H1 (cell line): Measurements from ENCODE around the gene PDZRN4. TPM values are rescaled to one million over a fixed set of nuclear protein-coding genes. Genes with fewer than 3 reads are reported as not detected.

Experiments
- CTCF ChIA-PET: fragments of 300-600 bp; sonication (Branson Sonifier 250); formaldehyde crosslinking; loops from one replicate; lab custom pipeline; 2021; ENCODE audit not compliant: partially characterized antibody; lab: Charles Lee
- POLR2A ChIA-PET: fragments of 300-600 bp; sonication (Branson Sonifier 250); formaldehyde crosslinking; loops from one replicate; lab custom pipeline; 2021; ENCODE audit warnings: inconsistent platforms; ENCODE audit not compliant: partially characterized antibody; lab: Charles Lee
- DNase-seq, 2 experiments: peaks; one replicate each; pipeline versions ENCODE4 v3.0.0 to v3.0.0-alpha.2; 2010 to 2022; ENCODE audit warnings: low spot score in 2 of 2, low read depth in 1 of 2, mixed read lengths in 1 of 2
- FAIRE-seq: peaks from 2 replicates; lab custom pipeline; 2011; peaks lifted over from hg19 to GRCh38; lab: Jason Lieb, UNC
- H2AFZ ChIP-seq: 2 replicates; pipeline ENCODE4 v1.8.1; 2012; ENCODE audit warnings: low read length, inconsistent platforms
- H2AK5ac ChIP-seq: 2 replicates; pipeline ENCODE4 v1.6.1; 2013; ENCODE audit warnings: low read depth, low read length
- H2BK120ac ChIP-seq: replicated peaks from 2 replicates; pipeline ENCODE3; 2013; ENCODE audit warnings: low read depth, low read length, inconsistent platforms
- H2BK12ac ChIP-seq: 2 replicates; pipeline ENCODE4 v1.6.1; 2013; ENCODE audit warnings: low read depth, low read length
- H2BK15ac ChIP-seq: 2 replicates; pipeline ENCODE4 v1.6.1; 2013; ENCODE audit warnings: low read length
- H2BK20ac ChIP-seq: 2 replicates; pipeline ENCODE4 v1.6.1; 2013; ENCODE audit warnings: low read length
- H2BK5ac ChIP-seq: 2 replicates; pipeline ENCODE4 v1.6.1; 2013; ENCODE audit warnings: low read depth, low read length
- H3K14ac ChIP-seq: 2 replicates; pipeline ENCODE4 v1.6.1; 2013; ENCODE audit warnings: inconsistent platforms; ENCODE audit not compliant: insufficient read length
- H3K18ac ChIP-seq: 2 replicates; pipeline ENCODE4 v1.6.1; 2013; ENCODE audit warnings: low read length; ENCODE audit errors: extremely low read depth
- H3K23ac ChIP-seq: 2 replicates; pipeline ENCODE4 v1.6.1; 2013; ENCODE audit warnings: inconsistent platforms; ENCODE audit not compliant: insufficient read length
- H3K23me2 ChIP-seq: 2 replicates; pipeline ENCODE4 v1.6.1; 2013; ENCODE audit warnings: low read depth, low read length
- H3K27ac ChIP-seq: 2 replicates; pipeline ENCODE4 v1.6.1; 2011; ENCODE audit warnings: low read depth, low read length, inconsistent platforms
- H3K27me3 ChIP-seq, 4 experiments: replicated peaks in 1 of 4; 1 replicate in 1 of 4; 2 replicates in 3 of 4; pipeline versions ENCODE4 v1.6.1 to v1.8.1; 2011 to 2013; ENCODE audit warnings: low read length in 3 of 4, mild to moderate bottlenecking in 3 of 4, inconsistent platforms in 2 of 4, mixed read lengths in 2 of 4, moderate library complexity in 1 of 4; ENCODE audit not compliant: control insufficient read depth in 3 of 4, insufficient read depth in 3 of 4; ENCODE audit errors: extremely low read depth in 1 of 4
- H3K36me3 ChIP-seq, 4 experiments: 2 replicates each; pipeline versions ENCODE4 v1.6.1 to v1.8.1; 2011 to 2013; ENCODE audit warnings: mild to moderate bottlenecking in 4 of 4, low read length in 3 of 4, moderate library complexity in 2 of 4, control low read depth in 1 of 4, inconsistent platforms in 1 of 4; ENCODE audit not compliant: insufficient read depth in 4 of 4, control insufficient read depth in 2 of 4
- H3K4ac ChIP-seq: replicated peaks from 2 replicates; pipeline ENCODE3; 2013; ENCODE audit warnings: low read length, low read depth, mixed read lengths, inconsistent platforms; ENCODE audit not compliant: insufficient read length
- H3K4me1 ChIP-seq, 4 experiments: replicated peaks in 1 of 4; 1 replicate in 1 of 4; 2 replicates in 3 of 4; pipeline versions ENCODE4 v1.6.1 to v1.8.1; 2011 to 2013; ENCODE audit warnings: low read length in 3 of 4, inconsistent platforms in 2 of 4, mixed read lengths in 1 of 4; ENCODE audit not compliant: insufficient read depth in 4 of 4, control insufficient read depth in 3 of 4
- H3K4me2 ChIP-seq, 2 experiments: 2 replicates each; pipeline versions ENCODE4 v1.6.1 to v1.8.1; 2011 to 2013; ENCODE audit warnings: low read depth in 2 of 2, low read length in 2 of 2, control low read depth in 1 of 2, inconsistent platforms in 1 of 2, mild to moderate bottlenecking in 1 of 2; ENCODE audit not compliant: insufficient read depth in 1 of 2
- H3K4me3 ChIP-seq, 4 experiments: fragments of 200-600, 300-600 bp in 1 of 4; sonication (generic), shearing (Covaris generic), sonication (Bioruptor Twin) in 1 of 4; 2 replicates each; pipeline versions ENCODE4 v1.5.1 to v1.8.1; 2011 to 2016; ENCODE audit warnings: low read length in 4 of 4, low read depth in 3 of 4, control low read depth in 2 of 4, inconsistent platforms in 2 of 4, mild to moderate bottlenecking in 2 of 4, mixed read lengths in 1 of 4, moderate library complexity in 1 of 4; ENCODE audit not compliant: insufficient read depth in 2 of 4; ENCODE audit errors: extremely low read depth in 1 of 4
- H3K56ac ChIP-seq: replicated peaks from 2 replicates; pipeline ENCODE3; 2013; ENCODE audit warnings: low read depth, mild to moderate bottlenecking, mixed read lengths, low read length, inconsistent platforms; ENCODE audit not compliant: insufficient read length
- H3K79me1 ChIP-seq: 2 replicates; pipeline ENCODE4 v1.6.1; 2013; ENCODE audit warnings: low read depth, low read length, control low read depth
- H3K79me2 ChIP-seq, 2 experiments: 2 replicates each; pipeline versions ENCODE4 v1.6.1 to v1.8.1; 2012 to 2013; ENCODE audit warnings: low read length in 2 of 2, mild to moderate bottlenecking in 2 of 2, inconsistent platforms in 1 of 2; ENCODE audit not compliant: insufficient read depth in 2 of 2, control insufficient read depth in 1 of 2
- H3K9ac ChIP-seq, 4 experiments: replicated peaks in 1 of 4; 1 replicate in 1 of 4; 2 replicates in 3 of 4; pipeline versions ENCODE4 v1.6.1 to v1.8.1; 2011 to 2013; ENCODE audit warnings: low read depth in 3 of 4, low read length in 3 of 4, control low read depth in 2 of 4, mild to moderate bottlenecking in 2 of 4, moderate library complexity in 2 of 4, inconsistent platforms in 1 of 4; ENCODE audit errors: extremely low read depth in 1 of 4
- H3K9me3 ChIP-seq, 2 experiments: 2 replicates each; pipeline versions ENCODE4 v1.6.1 to v1.8.1; 2012 to 2013; ENCODE audit warnings: mild to moderate bottlenecking in 2 of 2, moderate library complexity in 2 of 2, control low read depth in 1 of 2, inconsistent platforms in 1 of 2, low read depth in 1 of 2, low read length in 1 of 2, mixed read lengths in 1 of 2; ENCODE audit not compliant: insufficient read depth in 2 of 2
- H4K20me1 ChIP-seq, 2 experiments: replicated peaks in 1 of 2; 2 replicates each; pipeline versions ENCODE3 to v1.8.1; 2011 to 2013; ENCODE audit warnings: inconsistent platforms in 2 of 2, low read length in 2 of 2, mild to moderate bottlenecking in 1 of 2; ENCODE audit not compliant: insufficient read depth in 2 of 2, control insufficient read depth in 1 of 2
- H4K5ac ChIP-seq: 2 replicates; pipeline ENCODE4 v1.6.1; 2013; ENCODE audit warnings: low read length, low read depth, mixed read lengths, inconsistent platforms; ENCODE audit not compliant: insufficient read length
- H4K8ac ChIP-seq: 2 replicates; pipeline ENCODE4 v1.8.0; 2013; ENCODE audit warnings: mild to moderate bottlenecking, moderate library complexity, low read length, inconsistent platforms; ENCODE audit not compliant: insufficient read depth; ENCODE audit errors: extremely low read depth
- H4K91ac ChIP-seq: replicated peaks from 2 replicates; pipeline ENCODE3; 2013; ENCODE audit warnings: low read length, mixed read lengths, inconsistent platforms; ENCODE audit not compliant: insufficient read length
- CTCF ChIP-seq, 3 experiments: IDR thresholded peaks; 1 replicate in 2 of 3; 2 replicates in 1 of 3; pipeline versions ENCODE4 v1.5.1 to v1.6.1; 2011; ENCODE audit warnings: low read length in 3 of 3, mild to moderate bottlenecking in 3 of 3, inconsistent platforms in 2 of 3, low read depth in 1 of 3, moderate library complexity in 1 of 3; ENCODE audit not compliant: insufficient read depth in 1 of 3; ENCODE audit errors: control extremely low read depth in 1 of 3
- EGR1 ChIP-seq: IDR thresholded peaks from 2 replicates; pipeline ENCODE4 v1.6.1; 2011; ENCODE audit warnings: low read depth, low read length, borderline replicate concordance
- HDAC2 ChIP-seq, 2 experiments: fragments of 300-600 bp in 1 of 2; sonication (generic) in 1 of 2; IDR thresholded peaks; 2 replicates each; pipeline ENCODE4 v1.6.1; 2011 to 2012; ENCODE audit warnings: low read depth in 2 of 2, low read length in 2 of 2, mild to moderate bottlenecking in 2 of 2, moderate library complexity in 2 of 2, borderline replicate concordance in 1 of 2, inconsistent platforms in 1 of 2
- RAD21 ChIP-seq, 2 experiments: IDR thresholded peaks in 1 of 2; conservative IDR thresholded peaks in 1 of 2; 2 replicates each; pipeline ENCODE4 v1.6.1; 2011; ENCODE audit warnings: low read depth in 2 of 2, low read length in 2 of 2, improper control_type of control experiment in 1 of 2, inconsistent platforms in 1 of 2, mild to moderate bottlenecking in 1 of 2, moderate library complexity in 1 of 2
- RBBP5 ChIP-seq: IDR thresholded peaks from 2 replicates; pipeline ENCODE4 v1.7.1; 2012; ENCODE audit warnings: low read depth, mild to moderate bottlenecking, inconsistent platforms, low read length, moderate library complexity, borderline replicate concordance
- SP1 ChIP-seq: IDR thresholded peaks from 2 replicates; pipeline ENCODE4 v1.6.1; 2011; ENCODE audit warnings: low read depth, low read length
- SRF ChIP-seq: IDR thresholded peaks from 2 replicates; pipeline ENCODE4 v1.6.1; 2011; ENCODE audit warnings: mild to moderate bottlenecking, low read depth, low read length, moderate library complexity
- SUZ12 ChIP-seq: fragments of 200-600 bp; sonication (generic); IDR thresholded peaks from 2 replicates; pipeline ENCODE4 v1.6.1; 2012; ENCODE audit warnings: mild to moderate bottlenecking, inconsistent platforms, low read length, moderate library complexity, mixed read lengths
- TEAD4 ChIP-seq: IDR thresholded peaks from 2 replicates; pipeline ENCODE4 v1.6.1; 2012; ENCODE audit warnings: low read depth, low read length, inconsistent platforms, mixed read lengths
- WGBS, 2 experiments: shearing (Covaris generic) in 1 of 2; methylation state at CpG; one replicate each; pipeline versions ENCODE4 v1.1.6 to v1.1.7; 2013 to 2015; ENCODE audit warnings: low lambda C conversion rate in 2 of 2, mixed read lengths in 2 of 2, inconsistent platforms in 1 of 2, low coverage in 1 of 2, missing lambda C conversion rate in 1 of 2; ENCODE audit not compliant: insufficient replicate concordance in 2 of 2, insufficient coverage in 1 of 2, insufficient read length in 1 of 2; ENCODE audit errors: extremely low coverage in 1 of 2, missing lambda C conversion rate in 1 of 2; 5-methylcytosine and 5-hydroxymethylcytosine counted together
- polyA plus RNA-seq, 7 experiments: library from polyadenylated mRNA; depleted of rRNA in 3 of 7; stranded (reverse) in 5 of 7; unstranded in 2 of 7; fragments of >200 nt in 5 of 7; fragments of 200-250 nt in 2 of 7; gene quantifications; 1 replicate in 5 of 7; 2 replicates in 1 of 7; 4 replicates in 1 of 7; pipeline versions ENCODE4 v1.2.1 to v1.2.3, GENCODE V29; 2011 to 2013; ENCODE audit warnings: missing spikeins in 2 of 7, mixed read lengths in 2 of 7
- total RNA-seq: library from RNA; stranded (reverse); fragmentation: NEBNext Ultra II Directional; extraction: Animal tissue kit (Norgen Biotek cat#: 25700); gene quantifications from 2 replicates; pipeline ENCODE4 v1.2.1, GENCODE V29; 2021
- TF ChIP-seq, protein P1 (sequence below): IDR thresholded peaks from 2 replicates; pipeline ENCODE4 v1.6.1; 2012; ENCODE audit warnings: low read length, inconsistent platforms

The PDZRN4 gene
- total and polyA plus RNA-seq, 2 of the 8 experiments (the other 6 are each of a cell fraction or from before 2014, with no cell fraction given): not detected

DNA sequence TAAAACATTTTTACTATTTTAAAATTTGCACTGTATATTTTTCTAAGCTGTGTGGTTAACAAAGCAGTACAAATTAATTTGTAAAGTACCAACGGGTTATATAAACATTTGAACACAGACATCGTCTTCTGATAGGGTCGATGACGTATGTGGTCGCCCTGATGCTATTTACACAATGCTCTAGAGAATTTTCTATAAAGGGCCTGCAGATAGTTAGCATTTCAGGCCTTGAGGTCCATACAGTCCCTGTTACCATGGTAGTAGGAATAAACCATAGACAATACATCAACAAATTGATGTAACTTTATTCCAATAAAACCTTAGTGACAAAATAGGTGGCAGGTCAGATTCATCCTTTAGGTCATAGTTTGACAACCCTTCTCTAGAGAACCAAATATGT, 25.7 kb upstream of the PDZRN4 start:
- Histone ChIP-seq H3K4me3 (no peak overlapping the region), H3K9me3 (no peaks in the 10 kb centered on the region), H3K14ac (no peak overlapping the region), H2BK15ac (no peak overlapping the region), H3K23ac (no peak overlapping the region), H3K4me1 (no peaks in the 10 kb centered on the region), H3K18ac (no peak overlapping the region), H3K36me3 (no peaks in the 10 kb centered on the region), H2BK5ac (no peak overlapping the region), H2AFZ (no peak overlapping the region), H3K23me2 (no peaks in the 10 kb centered on the region), H3K27me3 (no peaks in the 10 kb centered on the region), H3K79me1 (no peaks in the 10 kb centered on the region), H2BK120ac (no peak overlapping the region), H3K56ac (no peak overlapping the region), H4K8ac (no peak overlapping the region), H4K5ac (no peak overlapping the region), H2BK12ac (no peak overlapping the region), H3K79me2 (no peaks in the 10 kb centered on the region), H2AK5ac (no peak overlapping the region), H3K9ac (no peak overlapping the region), H3K27ac (no peak overlapping the region), H4K20me1 (no peaks in the 10 kb centered on the region), H3K4me2 (no peak overlapping the region), H2BK20ac (no peak overlapping the region), H4K91ac (no peak overlapping the region), H3K4ac (no peak overlapping the region)
- ChIA-PET CTCF (no interaction called here), POLR2A (no interaction called here)
- 95% methylated on average over 5 of the region's 5 CpGs; no CpG with 5 or more reads in 1 of the 2 experiments for WGBS, 2 experiments
- no peak for FAIRE-seq
- no peak for DNase-seq
- TF ChIP-seq TEAD4 (no peak), CTCF (IDR thresholded peaks at IDR 0.05; ENCODE audit: control extremely low read depth in 1 of 3, insufficient read depth in 1 of 3, low read depth in 1 of 3, low read length in 3 of 3) (no peak), HDAC2 (IDR thresholded peaks at IDR 0.05; ENCODE audit: borderline replicate concordance in 1 of 2, low read depth in 2 of 2, low read length in 2 of 2) (no peak), SP1 (no peak), SRF (no peak), SUZ12 (no peak), RAD21 (IDR thresholded peaks at IDR 0.05 in 1 of 2, conservative IDR thresholded peaks at IDR 0.05 in 1 of 2; ENCODE audit: low read depth in 2 of 2, low read length in 2 of 2) (no peak), RBBP5 (no peak), EGR1 (no peak)
- TF ChIP-seq, protein P1, sequence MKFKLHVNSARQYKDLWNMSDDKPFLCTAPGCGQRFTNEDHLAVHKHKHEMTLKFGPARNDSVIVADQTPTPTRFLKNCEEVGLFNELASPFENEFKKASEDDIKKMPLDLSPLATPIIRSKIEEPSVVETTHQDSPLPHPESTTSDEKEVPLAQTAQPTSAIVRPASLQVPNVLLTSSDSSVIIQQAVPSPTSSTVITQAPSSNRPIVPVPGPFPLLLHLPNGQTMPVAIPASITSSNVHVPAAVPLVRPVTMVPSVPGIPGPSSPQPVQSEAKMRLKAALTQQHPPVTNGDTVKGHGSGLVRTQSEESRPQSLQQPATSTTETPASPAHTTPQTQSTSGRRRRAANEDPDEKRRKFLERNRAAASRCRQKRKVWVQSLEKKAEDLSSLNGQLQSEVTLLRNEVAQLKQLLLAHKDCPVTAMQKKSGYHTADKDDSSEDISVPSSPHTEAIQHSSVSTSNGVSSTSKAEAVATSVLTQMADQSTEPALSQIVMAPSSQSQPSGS: no peak
